Measurements from ENCODE around the gene RRP8. TPM values are rescaled to one million over a fixed set of nuclear protein-coding genes. Genes with fewer than 3 reads are reported as not detected.

RRP8 gene
- total and polyA plus RNA-seq, 9 of the 15 experiments (the other 6 are each of a cell fraction or from before 2014, with no cell fraction given), result 5.7 to 47.3 (median 32.6) TPM

DNA sequence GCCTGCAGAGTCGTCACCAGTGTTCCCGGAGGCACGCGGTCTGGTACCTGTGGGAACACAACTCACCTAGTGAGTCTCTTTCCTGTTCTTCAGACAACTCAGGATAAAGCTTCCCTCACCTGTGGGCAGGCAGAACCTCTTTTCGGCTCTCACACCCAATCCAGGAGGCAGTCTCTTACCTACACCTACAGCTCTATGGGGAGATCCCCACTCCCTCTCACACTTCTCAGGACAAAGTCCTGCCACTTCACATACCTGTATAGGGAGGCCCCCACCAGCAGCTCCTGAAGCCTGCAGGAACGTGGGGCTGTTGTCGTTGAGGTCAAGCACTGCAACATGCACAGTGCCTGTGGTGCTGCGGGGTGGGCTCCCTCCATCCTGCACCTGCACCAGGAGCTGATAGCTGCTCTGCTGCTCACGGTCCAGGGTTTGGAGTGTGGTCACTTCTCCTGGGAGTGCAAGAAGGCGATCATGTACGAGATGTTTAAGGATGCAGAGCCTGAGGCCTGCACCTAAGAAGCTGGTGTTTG, 28.0 kb upstream of the RRP8 start:
- no peaks in the 10 kb centered on the region for H3K9me1 ChIP-seq (ENCODE audit: control insufficient read depth, insufficient read depth, low read length)
- WGBS (ENCODE audit: insufficient coverage, low coverage, missing lambda C conversion rate), result 48% methylated on average over 11 of the region's 11 CpGs
- FAIRE-seq (no peak), ATAC-seq (no peak), DNase-seq (ENCODE audit: extremely low read depth in 1 of 4, low spot score in 3 of 4) (no peak)
- POLR2A ChIA-PET, result interaction anchor here (0.7 to 2.7 kb wide), 7 partner anchors 10 to 149 kb away, joined by 3 to 13 read pairs (median 4); partner anchors contain the start of gene TPP1
- H3K4me1 ChIP-seq (replicated peaks in 1 of 2; ENCODE audit: control insufficient read depth in 2 of 2, insufficient read depth in 2 of 2, low read length in 2 of 2), result peaks cover 11 to 23% of the 10 kb centered on the region in 2 experiments
- H2AFZ ChIP-seq (ENCODE audit: low read depth, low read length), result no peak overlapping the region
- no peak overlapping the region for H3K9ac ChIP-seq (ENCODE audit: insufficient read depth in 1 of 2, low read depth in 2 of 2, low read length in 2 of 2)
- H3K4me3 ChIP-seq, result no peak overlapping the region
- no peak overlapping the region for H3K4me2 ChIP-seq (ENCODE audit: insufficient read depth, low read length)
- no peak overlapping the region for H3K27ac ChIP-seq (ENCODE audit: extremely low read depth, low read depth, low read length)
- BruUV-seq (replicated peaks), result no TSS peak
- in situ Hi-C loops (cut with MboI), result no loop called here
- no peaks in the 10 kb centered on the region for H4K20me1 ChIP-seq (replicated peaks; ENCODE audit: control insufficient read depth, insufficient read depth, low read length)
- intact Hi-C loops (cut with micrococcal nuclease), result loop anchor here (10.0 kb wide), 1 partner anchor 257 kb away; no protein-coding TSS in a partner anchor
- no peaks in the 10 kb centered on the region for H3K79me2 ChIP-seq (ENCODE audit: control insufficient read depth, insufficient read depth, low read length)
- no peaks in the 10 kb centered on the region for H3K9me3 ChIP-seq (replicated peaks; ENCODE audit: control insufficient read depth, insufficient read depth, low read depth, low read length)
- no peaks in the 10 kb centered on the region for H3K36me3 ChIP-seq (ENCODE audit: control insufficient read depth, insufficient read depth, low read length)
- TF ChIP-seq PYGO2 (tag; IDR thresholded peaks at IDR 0.05) (no peak), BCOR (IDR thresholded peaks at IDR 0.05) (no peak), ZNF175 (CRISPR knock-in tag; IDR thresholded peaks at IDR 0.05; ENCODE audit: low read depth) (no peak), ZNF316 (IDR thresholded peaks at IDR 0.05) (peak; percentile 8; the same call in 1 of the 2 replicates), XRCC3 (IDR thresholded peaks at IDR 0.05) (no peak)
- TF ChIP-seq, protein P1, sequence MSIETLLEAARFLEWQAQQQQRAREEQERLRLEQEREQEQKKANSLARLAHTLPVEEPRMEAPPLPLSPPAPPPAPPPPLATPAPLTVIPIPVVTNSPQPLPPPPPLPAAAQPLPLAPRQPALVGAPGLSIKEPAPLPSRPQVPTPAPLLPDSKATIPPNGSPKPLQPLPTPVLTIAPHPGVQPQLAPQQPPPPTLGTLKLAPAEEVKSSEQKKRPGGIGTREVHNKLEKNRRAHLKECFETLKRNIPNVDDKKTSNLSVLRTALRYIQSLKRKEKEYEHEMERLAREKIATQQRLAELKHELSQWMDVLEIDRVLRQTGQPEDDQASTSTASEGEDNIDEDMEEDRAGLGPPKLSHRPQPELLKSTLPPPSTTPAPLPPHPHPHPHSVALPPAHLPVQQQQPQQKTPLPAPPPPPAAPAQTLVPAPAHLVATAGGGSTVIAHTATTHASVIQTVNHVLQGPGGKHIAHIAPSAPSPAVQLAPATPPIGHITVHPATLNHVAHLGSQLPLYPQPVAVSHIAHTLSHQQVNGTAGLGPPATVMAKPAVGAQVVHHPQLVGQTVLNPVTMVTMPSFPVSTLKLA (conservative IDR thresholded peaks at IDR 0.05), result no peak
- CTCF ChIA-PET (ENCODE audit: low intra/inter-chr PET ratio), result no interaction called here
- peaks cover 3 to 12% of the 10 kb centered on the region in 2 experiments; a peak in 3 of 5 replicates for H3K27me3 ChIP-seq (ENCODE audit: control insufficient read depth in 2 of 2, insufficient read depth in 2 of 2, low read length in 2 of 2)

Measured in K562 (cell line).